ENCODE results near the gene GNAQ.

- TF ChIP-seq CTCF (IDR thresholded peaks at IDR 0.05; ENCODE audit: poor library complexity) (no peak), EZH2phosphoT487 (IDR thresholded peaks at IDR 0.05; ENCODE audit: low read depth, severe bottlenecking, unreplicated experiment) (no peak)
Observed at GRCh38 chr9:77964258-77964657, 67.4 kb downstream of the GNAQ start.
